22Rv1 (cell line): ENCODE measurements around the gene NDOR1.

Experiments used
- H3K27ac ChIP-seq: fragments of 450-650 bp; 2 replicates; pipeline ENCODE4 v1.5.1; 2017
- CTCF ChIP-seq: fragments of 450-650 bp; IDR thresholded peaks from 2 replicates; pipeline ENCODE4 v1.5.1; 2017; ENCODE audit warnings: mild to moderate bottlenecking
- ZFX ChIP-seq: fragments of 450-650 bp; IDR thresholded peaks from 2 replicates; pipeline ENCODE4 v1.6.1; 2017; ENCODE audit warnings: antibody characterized with exemption, borderline replicate concordance

Gene NDOR1

GRCh38 chr9:137216188-137216965, 10.9 kb downstream of the NDOR1 start:
- TF ChIP-seq ZFX (no peak), CTCF (no peak)

GRCh38 chr9:137217276-137218211, 12.0 kb downstream of the NDOR1 start:
- peak overlapping the region; percentile 97 for H3K27ac ChIP-seq
- no peak for TF ChIP-seq ZFX
- peak; percentile 10; the same call in 1 of the 2 replicates for TF ChIP-seq CTCF

More at GRCh38 chr9:137216188-137216965, 10.9 kb downstream of the NDOR1 start:
- H3K27ac ChIP-seq, result peak overlapping the region; percentile 97

- peak overlapping the region; percentile 97 for H3K27ac ChIP-seq
- TF ChIP-seq CTCF, result no peak; the same call in 1 of the 2 replicates
- TF ChIP-seq ZFX, result no peak
Observed at GRCh38 chr9:137218212-137218753, 12.8 kb downstream of the NDOR1 start.

- H3K27ac ChIP-seq, result peak overlapping the region; percentile 97
- TF ChIP-seq CTCF, result no peak
- TF ChIP-seq ZFX, result no peak
Observed at GRCh38 chr9:137218754-137219271, 13.3 kb downstream of the NDOR1 start.

GRCh38 chr9:137219757-137220316, 14.3 kb downstream of the NDOR1 start:
- H3K27ac ChIP-seq, result peak overlapping the region; percentile 97
- TF ChIP-seq ZFX, result no peak
- no peak for TF ChIP-seq CTCF

- H3K27ac ChIP-seq, result peak overlapping the region; percentile 97
- no peak for TF ChIP-seq CTCF
- TF ChIP-seq ZFX, result no peak
Observed at GRCh38 chr9:137220317-137221094, 15.0 kb downstream of the NDOR1 start.
